Retinal pigment epithelial cell (primary cell): ENCODE measurements around the gene TUFT1.

Experiments used
- DNase-seq: peaks from one replicate; pipeline ENCODE4 v3.0.0-alpha.2; 2010; ENCODE audit warnings: low read depth
- H3K4me3 ChIP-seq: 2 replicates; pipeline ENCODE4 v1.5.1; 2011; ENCODE audit warnings: mild to moderate bottlenecking, low read length, control low read depth, moderate library complexity
- TF ChIP-seq, protein P1 (sequence below): conservative IDR thresholded peaks from 2 replicates; pipeline ENCODE4 v1.5.1; 2011; ENCODE audit warnings: low read depth, low read length, control low read depth, inconsistent platforms

Gene TUFT1

DNA sequence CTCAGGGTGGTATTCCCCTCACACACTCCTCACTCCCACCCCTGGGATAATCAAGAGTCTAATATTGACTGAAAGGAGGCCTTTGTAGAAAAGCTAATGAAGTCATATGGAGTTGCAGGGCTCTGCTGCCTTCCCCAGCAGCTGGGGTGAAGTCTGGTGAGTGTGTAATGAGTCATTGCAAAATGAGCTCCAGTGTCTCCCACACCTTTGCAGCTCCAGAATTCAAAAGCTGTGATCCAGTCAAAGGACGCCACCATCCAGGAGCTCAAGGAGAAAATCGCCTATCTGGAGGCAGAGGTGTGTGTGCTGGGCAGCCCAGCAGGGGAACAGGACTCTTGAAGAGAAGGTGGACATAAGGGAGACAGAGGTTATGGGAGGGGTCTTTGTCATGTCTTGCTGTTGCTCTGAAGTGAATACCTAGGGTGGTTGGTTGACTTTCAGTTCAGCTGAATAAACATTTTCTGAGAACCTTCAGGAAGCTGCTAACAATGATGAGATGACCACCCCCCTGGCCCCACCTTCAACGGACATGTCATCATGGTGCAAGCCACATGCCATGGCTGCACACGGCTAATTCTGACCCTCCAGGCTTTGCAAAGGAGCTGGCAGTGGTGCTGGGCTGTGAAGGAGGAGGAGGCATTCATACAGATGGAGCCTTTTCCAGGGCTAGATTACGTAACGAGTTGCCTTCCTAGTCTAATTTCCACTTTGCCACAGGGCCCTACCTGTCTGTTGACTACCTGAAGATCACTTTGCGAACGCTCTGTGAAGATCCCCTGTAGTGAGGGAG, 39.5 kb downstream of the TUFT1 start:
- no peak for DNase-seq
- H3K4me3 ChIP-seq, result no peak overlapping the region
- TF ChIP-seq, protein P1, sequence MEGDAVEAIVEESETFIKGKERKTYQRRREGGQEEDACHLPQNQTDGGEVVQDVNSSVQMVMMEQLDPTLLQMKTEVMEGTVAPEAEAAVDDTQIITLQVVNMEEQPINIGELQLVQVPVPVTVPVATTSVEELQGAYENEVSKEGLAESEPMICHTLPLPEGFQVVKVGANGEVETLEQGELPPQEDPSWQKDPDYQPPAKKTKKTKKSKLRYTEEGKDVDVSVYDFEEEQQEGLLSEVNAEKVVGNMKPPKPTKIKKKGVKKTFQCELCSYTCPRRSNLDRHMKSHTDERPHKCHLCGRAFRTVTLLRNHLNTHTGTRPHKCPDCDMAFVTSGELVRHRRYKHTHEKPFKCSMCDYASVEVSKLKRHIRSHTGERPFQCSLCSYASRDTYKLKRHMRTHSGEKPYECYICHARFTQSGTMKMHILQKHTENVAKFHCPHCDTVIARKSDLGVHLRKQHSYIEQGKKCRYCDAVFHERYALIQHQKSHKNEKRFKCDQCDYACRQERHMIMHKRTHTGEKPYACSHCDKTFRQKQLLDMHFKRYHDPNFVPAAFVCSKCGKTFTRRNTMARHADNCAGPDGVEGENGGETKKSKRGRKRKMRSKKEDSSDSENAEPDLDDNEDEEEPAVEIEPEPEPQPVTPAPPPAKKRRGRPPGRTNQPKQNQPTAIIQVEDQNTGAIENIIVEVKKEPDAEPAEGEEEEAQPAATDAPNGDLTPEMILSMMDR, result no peak

DNA sequence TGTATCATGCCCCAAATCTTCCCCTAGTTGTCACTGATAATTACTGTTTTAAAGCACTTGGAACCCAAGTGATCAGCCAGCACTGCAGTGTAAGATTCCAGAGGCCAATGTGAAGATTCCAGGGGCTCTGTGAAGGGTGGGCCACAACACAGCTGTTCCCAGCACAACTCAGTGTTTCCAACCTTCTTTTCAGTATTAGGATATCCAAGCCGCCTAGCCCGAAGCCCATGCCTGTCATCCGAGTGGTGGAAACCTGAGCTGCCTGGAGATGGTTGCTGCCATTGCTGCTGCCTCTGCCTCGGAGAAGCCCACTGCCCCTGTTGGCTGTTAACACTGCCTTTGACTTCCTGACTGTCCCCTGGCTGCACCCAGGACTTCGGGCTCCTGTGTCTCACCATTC, 41.3 kb downstream of the TUFT1 start:
- DNase-seq, result no peak
- no peak overlapping the region for H3K4me3 ChIP-seq
- TF ChIP-seq, protein P1, result no peak

DNA sequence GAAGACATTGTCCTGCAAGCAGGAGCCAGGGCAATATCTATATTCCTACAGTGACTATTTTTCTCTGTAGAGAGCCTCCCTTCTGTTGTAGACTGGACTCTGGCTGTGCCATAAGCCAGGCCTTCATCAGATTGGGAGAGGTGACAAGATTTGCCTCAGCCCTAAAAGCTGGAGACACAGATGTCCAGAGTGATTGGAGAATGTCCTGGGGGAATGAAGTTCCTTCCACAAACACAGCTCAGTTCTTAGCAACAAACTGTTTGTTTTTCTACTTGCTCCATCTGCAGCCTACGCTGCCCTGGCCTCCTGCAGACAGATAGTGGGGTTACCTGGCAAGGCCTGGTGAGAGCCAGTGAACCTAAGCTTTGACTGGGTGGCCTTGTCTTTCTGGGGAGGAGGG, 41.8 kb downstream of the TUFT1 start:
- no peak for DNase-seq
- no peak overlapping the region for H3K4me3 ChIP-seq
- TF ChIP-seq, protein P1, result no peak

DNA sequence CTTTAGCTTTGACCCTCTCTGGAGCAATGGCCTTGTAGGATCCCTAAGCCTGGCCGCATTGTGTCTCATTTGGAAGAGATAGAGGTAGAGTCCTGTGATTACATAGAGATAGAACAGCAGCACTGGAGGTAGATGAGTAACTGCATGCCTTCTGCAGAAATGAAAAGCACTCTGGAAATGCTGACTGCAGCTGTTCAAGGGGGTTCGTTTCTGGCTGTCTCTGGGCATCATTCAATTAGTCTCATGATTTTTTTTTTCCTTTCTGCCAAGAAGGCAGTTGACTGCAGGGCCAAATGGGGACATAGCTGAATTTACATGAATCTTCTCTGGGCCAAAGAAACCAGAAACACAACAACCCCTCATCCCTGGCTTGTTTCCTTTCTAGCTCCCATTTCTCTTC, 43.7 kb downstream of the TUFT1 start:
- TF ChIP-seq, protein P1, result no peak
- no peak for DNase-seq
- H3K4me3 ChIP-seq, result no peak overlapping the region

DNA sequence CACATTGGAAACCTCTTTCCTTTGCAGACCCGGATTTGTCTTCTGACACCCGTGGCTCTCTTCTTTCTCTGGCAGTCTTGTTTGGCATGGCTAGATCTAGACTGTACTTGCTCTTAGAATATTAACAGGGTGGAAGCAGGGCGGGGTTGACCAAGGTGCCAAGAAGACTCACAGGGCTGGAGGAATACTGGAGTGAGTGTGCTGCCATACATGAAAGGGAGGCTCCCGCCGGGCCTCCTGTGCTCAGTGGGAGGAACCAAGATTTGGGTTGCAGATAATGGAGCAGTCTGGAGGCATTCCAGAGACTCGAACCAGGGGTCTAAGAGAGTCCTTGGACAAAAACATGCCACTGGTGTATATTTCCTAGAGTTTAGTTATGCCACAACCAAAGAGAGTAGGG, 44.2 kb downstream of the TUFT1 start:
- no peak overlapping the region for H3K4me3 ChIP-seq
- TF ChIP-seq, protein P1, result no peak
- no peak for DNase-seq

DNA sequence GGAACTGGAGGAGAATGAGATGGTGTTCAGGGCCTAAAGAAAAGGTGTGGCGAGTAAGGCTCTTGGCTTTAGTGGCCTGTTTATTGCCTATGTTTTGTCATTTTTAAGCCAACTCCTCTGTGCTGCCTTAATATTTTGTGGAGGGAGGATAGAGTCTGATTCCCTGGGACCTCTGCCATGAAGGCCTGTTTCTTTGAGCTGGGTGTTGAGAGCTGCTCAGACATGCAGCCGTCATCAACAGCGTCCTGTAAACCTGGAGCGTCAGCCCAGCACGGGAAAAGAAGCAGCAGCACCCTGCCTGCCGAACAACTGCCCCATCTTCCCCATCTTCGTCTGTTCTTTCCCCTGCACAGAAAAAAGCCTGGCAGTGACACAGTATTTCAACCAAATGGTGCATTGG, 44.7 kb downstream of the TUFT1 start:
- DNase-seq, result no peak
- H3K4me3 ChIP-seq, result no peak overlapping the region
- TF ChIP-seq, protein P1, result no peak

DNA sequence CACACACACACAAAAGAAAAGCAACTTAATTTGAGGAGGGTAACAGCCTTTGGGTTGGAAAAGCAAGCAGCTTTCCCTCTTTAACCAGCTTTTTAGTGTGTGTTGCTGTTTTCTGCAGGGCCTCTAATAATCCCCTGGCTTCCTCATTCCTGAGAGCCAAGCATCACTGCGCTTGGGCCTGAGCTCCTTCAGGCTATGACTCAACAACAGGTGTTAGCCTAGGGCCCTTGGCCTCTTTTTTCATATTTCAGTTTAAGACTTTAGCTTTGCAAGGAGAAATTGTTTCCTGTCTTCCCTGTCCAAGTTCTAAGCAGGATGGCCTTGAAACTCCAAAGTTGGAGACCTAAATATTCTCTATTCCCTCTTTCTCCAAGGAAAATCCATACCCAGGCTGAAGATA, 45.5 kb downstream of the TUFT1 start:
- DNase-seq, result peak; percentile 80
- no peak overlapping the region for H3K4me3 ChIP-seq
- TF ChIP-seq, protein P1, result no peak
